COLO668 (cell line): ENCODE measurements around the gene PHF20.
A peak's percentile ranks its signal among the peaks of the same experiment; 100 is the strongest.
"Not testable (repeated sequence)": the region's sequence is repeated elsewhere in the genome, so short reads cannot be mapped to it uniquely, and the experiment has no call there.

Experiments
- DNase-seq: peaks from one replicate; lab custom pipeline; 2025; ENCODE audit not compliant: unreplicated experiment; lab: John Stamatoyannopoulos, UW

Gene PHF20

DNA sequence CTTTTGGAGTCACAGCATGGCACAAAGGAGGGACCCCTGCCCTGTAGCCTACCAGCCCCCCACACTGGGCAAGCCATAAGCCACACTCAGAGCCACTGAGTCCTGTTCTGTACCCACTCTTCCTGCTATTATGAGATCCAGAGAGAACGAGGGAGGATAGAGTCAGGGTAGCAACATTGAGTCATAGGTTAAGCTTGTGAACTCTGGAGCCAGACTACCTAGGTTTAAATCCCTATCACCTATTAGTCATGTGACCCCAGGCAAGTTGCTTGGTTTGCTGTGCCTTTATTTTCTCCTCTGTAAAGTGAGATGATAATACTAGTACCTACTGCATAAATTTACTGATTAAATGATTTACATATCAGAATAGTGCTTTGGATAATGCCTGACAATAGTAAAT lies 197.1 kb downstream of the PHF20 start:
- no peak for DNase-seq

DNA sequence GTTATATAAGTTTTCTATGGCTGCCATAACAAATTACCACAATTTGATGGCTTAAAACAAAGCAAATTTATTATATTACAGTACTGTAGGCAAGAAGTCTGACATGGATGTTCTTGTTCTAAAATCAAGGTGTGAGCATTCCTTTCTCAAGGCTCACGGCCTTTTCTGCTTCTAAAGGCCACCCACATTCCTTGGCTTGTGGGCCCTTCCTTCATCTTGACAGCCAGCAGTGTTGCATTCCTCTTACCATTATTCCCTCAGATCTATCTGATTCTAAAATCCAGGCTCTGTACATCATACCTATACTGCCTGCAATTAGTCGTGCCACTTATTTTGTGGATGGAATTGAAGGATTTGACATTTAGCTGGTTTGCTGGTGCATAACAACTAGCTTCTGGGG lies 200.2 kb downstream of the PHF20 start:
- no peak for DNase-seq

DNA sequence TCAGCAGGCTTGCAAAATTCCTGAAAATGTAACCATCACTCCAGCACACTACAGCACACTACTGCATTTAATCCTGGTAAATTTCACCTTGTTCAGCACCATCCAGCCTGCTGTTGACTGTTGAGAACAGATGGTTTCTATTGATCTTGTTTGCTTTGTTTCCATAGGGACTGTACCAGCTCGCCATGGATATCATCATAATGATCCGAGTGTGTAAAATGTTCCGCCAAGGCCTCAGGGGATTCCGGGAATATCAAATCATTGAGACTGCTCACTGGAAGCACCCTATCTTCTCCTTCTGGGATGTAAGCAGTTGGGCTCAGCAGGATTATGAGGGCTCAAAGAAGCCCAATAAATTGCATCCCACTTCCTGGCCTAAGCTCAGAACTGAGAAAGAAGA lies 200.6 kb downstream of the PHF20 start:
- peak; percentile 49 for DNase-seq

DNA sequence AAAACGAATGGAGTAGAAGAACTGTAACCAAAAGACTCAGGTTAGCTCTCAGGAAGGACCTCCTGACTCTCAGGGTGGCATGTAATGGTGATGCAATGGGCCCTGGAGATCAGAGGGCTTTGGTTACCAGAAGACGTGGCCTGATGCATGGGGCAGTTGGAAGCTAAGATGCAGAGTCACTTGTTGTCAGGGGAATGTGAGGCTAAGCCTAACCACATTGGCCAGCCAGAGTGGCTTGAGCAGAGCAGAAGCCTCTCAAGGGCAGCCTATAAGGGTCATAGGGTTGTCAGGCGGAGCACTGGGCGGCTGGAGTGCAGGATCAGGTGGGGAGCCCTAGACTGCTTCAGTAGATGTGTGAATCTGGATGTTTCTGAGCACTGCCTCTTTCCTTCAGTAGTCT lies 202.4 kb downstream of the PHF20 start:
- no peak for DNase-seq

DNA sequence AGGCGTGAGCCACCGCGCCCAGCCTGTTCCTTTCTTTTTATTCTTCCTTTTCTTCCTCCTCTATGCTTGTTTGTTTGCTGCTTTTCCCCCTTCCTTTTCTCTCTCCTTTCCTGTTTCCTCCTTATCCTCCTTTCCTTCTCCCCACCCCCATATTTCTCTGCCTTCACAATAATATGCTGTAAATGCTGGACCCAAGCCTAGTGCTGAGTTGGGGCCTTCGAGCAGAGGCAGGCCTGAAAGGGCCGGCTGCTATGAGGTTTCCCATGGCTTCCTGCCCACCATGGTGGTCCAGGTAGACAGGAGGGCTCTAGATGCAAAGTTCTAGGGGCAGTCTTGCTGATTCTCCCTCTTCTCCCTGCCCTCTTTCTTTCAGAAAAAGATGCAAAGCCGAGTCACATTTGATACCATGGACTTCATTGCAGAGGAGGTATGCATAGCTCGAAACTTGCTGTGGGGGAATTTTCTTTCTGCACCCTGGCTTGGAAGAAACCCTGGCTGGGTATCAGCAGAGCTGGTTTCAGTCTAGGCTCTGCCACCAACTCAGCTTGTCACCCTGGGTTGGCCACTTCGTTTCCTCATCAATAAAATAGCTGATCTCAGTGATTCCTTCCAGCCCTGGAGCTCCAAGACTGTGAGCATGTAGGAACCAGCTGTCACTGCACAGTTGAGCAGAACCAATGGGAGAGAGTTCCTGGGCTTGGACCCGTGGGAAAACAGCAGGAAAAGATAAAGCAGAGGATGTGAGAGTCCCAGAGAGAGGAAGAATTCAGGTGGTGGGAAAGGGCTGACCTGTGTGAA lies 204.0 kb downstream of the PHF20 start:
- DNase-seq = no peak

DNA sequence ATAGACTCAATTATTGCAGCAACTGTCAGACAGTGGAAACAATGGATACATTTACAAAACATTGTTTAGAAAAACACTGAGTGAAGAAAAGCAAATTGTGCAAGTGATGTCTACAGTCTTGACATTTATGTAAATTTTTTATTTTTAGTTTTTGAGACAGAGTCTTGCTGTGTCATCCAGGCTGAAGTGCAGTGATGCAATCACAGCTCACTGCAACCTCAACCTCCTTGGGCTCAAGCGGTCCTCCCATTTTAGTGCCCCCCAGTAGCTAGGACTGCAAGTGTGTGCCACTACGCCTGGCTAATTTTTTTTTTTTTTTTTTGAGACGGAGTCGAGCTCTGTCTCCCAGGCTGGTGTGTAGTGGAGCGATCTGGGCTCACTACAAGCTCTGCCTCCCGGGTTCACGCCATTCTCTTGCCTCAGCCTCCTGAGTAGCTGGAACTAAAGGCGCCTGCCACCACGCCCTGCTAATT lies 206.3 kb downstream of the PHF20 start:
- no peak for DNase-seq

DNA sequence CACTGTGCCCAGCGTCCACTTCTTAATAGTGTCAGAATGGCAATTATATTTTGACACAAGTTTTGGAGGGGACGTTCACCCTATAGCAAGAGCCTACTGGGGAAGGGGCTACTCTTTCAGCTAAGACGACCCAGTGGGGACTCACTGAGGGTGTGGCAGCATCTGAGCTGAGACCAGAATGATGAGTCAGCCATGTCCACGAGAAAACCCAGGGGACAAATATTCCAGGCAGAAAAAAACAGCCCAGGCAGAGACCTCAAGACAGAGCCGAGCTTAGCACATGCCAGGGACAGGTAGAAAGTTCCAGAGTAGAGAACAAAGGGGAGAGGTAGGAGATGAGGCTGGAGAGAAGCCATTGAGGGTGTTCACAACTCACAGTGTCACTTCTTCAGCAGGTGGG lies 207.7 kb downstream of the PHF20 start:
- DNase-seq = no peak

DNA sequence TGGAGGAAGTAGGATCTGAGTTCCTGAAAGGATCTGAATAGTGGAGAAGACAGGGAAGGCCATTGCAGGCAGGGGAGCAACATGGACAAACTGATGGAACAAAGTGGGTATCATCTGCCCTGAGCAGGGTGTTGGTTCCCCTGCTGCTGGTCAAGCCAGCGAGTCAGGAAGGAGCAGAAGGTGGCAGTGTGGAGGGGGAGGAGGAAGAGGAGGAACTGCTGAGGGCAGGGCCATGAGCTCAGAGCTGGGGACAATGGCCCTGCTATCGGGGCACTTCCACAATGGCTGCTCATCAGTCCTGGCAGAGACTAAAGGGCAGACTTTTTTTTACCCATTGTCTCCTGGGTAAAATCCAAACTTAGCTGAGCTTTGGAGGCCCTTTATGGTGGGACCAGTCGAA lies 210.2 kb downstream of the PHF20 start:
- DNase-seq = no peak

DNA sequence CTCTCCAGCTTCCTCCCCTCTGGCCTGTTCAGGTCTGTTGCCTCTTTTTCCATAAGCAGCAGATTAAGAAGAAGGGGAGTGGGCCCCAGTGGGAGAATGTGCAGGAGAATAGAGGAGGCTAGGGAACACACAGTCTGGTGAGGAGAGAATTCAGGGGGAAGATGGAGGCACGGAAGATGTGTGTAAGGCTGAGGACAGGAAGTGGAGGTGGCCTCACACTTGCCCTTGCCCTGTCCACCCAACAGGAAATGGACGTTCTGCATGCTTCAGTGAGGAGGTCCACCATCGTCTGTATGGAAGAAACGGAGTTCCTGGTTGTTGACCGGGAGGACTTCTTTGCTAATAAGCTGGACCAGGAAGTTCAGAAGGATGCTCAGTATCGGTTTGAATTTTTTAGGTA lies 212.6 kb downstream of the PHF20 start:
- DNase-seq = no peak

DNA sequence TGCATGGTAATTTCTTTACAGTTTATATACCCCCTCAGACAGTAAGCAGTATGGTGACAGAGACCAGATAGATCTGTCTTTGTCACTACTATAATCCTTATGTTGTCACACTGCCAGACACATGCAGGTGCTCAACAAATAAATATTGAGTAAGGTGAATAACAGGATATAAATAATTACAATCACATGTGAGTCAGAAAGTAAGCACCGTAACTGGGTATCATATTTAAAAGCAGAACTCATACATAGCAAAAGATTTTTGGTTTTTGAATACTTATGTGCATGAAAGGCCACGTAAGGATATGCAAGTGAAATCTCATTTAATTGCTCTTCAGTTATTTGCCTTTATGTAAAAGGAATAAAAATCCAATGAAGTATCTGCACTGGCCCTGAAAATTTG lies 214.0 kb downstream of the PHF20 start:
- no peak for DNase-seq

DNA sequence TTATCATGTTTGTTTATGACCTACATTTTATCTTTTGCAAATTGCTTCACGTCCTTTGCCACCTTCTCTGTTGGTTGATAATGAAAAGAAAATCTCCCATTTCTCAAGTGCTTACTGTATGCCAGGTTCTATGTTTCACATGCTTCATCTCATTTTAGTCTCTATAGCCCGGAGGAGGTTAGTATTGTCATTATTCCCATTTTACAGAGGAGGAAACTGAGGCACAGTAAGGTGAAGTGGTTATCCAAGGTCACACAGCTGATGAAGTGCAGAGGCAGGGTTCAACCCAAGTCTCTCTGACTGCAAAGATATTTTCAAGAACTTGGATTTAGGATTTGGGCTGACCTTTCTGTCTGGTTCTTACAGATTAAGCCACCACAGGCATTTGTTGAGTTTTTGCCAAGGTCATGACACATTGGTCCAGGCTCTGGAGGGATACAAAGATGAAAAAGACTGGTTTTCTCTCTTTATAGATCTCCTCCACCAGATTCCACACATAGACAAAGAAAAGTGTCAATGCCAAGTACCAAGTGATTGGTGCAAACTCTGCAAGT lies 217.2 kb downstream of the PHF20 start:
- DNase-seq = no peak

DNA sequence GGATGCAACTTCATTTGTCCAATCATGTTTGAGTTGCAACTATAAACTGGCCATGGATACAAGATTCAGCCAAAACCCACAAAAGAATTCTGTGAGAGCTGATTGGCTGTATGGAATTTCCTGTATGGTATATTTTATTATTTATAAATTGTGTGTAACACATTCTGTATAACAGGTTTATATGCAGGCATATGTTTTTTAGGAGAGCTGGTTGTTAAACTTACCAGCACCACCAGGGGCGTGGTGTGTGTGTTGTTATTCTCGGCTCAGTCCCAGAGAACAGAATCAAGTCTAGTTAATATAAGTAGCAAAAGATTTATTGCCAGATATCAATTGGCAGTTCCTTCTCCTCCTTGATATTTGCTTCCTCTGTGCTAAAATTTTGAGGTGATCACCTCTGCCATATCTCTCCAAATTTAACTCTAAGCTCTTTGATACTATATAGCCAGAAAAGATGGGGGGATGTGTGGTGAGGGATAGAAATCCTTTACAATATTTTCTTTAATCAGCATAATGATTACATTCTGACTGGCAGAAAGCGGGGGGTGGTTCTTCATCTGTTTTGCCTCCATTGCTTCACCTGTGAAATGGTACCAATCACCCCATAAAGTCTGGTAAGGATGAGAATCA lies 219.4 kb downstream of the PHF20 start:
- DNase-seq = peak; percentile 25

DNA sequence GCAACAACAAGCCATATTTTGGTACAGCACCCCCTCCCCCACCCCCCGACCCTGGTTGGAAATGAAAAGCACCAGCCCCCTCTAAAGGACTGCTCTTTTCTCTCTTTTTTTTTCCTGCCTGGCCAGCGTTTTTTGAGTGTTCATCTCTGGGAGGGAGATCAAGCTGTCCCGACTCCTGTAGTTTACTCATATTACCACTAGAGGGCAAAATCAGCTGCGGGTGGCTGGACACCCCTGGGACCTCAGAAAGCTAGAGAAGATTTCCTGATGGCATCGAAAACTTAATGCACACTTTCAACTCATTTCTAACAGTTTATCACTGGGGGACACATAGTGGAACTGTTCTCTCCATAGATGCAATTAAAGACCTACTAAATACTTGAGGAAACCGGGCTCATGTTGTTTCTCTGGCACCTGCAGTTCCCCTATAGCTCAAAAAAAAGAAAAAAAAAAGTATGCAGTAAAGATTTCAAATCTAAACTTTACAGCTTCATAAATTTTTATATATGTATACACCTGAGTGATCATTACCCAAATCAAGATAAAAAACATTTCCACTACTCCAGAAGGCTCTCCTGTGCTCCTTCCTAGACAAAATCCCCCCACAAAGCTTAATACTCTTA lies 221.0 kb downstream of the PHF20 start:
- DNase-seq = peak; percentile 45

DNA sequence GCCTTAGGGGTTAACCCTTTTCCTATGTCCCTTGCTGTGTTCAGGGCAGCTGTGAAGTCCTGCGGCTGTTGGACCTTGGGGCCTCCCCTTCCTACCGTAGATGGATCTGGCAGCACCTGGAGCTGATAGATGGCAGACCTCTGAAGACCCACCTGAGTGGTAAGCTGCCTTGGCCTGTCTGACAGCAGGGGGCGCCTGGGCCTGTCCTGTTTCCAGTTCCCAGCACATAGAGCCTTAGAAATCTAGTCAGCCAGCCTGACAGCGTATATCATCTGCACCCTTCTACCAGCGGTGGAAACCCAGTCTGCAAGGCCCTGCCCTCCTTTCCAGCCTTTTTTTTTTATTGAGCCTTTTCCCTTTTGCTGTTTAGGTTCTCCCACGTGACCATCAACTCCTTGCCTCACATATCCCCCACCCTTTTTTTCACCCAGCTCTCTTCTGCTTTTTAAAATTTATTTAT lies 223.2 kb downstream of the PHF20 start:
- peak; percentile 86 for DNase-seq

DNA sequence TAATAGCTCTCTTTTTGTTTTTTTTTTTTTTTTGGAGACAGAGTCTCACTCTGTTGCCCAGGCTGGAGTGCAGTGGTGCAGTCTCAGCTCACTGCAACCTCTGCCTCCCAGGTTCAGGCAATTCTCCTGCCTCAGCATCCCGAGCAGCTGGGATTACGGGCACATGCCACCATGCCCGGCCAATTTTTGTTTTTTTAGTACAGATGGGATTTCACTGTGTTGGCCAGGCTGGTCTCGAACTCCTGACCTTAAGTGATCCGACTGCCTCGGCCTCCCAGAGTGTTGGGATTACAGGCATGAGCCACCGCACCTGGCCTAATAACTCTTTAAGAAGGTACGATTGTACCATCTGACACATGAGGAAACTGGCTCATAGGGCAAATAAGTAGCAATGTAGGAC lies 224.7 kb downstream of the PHF20 start:
- DNase-seq = not testable (repeated sequence)
